GM10266 (cell line): Measurements from ENCODE around the gene KLHL13.

Experiments
- DNase-seq: peaks from one replicate; pipeline ENCODE4 v3.0.0; 2012; ENCODE audit errors: extremely low spot score
- TF ChIP-seq, protein P1 (sequence below): IDR thresholded peaks from 2 replicates; pipeline ENCODE4 v1.5.1; 2012; ENCODE audit warnings: mild to moderate bottlenecking, low read depth; ENCODE audit not compliant: control insufficient read depth, insufficient read depth; ENCODE audit errors: missing control alignments

KLHL13 gene

DNA sequence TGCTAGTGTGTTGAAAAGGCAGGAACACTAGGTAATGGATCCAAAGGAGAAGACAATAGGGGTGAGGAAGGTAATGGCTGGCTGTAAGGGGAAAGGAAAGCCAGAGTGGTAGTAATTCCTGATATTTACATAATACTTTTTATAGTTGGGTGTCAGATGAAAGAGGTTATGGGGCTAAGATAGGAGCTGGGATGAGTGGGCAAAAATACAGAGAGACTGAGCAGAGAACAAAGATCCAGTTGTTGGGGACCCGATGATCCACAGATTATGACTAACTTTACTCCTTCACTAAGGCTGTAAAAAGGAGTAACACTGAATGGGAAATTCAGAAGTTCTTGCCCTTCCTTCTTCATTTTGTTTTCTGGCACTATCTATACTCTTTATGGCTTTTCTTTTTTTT lies 138.2 kb downstream of the KLHL13 start:
- TF ChIP-seq, protein P1, sequence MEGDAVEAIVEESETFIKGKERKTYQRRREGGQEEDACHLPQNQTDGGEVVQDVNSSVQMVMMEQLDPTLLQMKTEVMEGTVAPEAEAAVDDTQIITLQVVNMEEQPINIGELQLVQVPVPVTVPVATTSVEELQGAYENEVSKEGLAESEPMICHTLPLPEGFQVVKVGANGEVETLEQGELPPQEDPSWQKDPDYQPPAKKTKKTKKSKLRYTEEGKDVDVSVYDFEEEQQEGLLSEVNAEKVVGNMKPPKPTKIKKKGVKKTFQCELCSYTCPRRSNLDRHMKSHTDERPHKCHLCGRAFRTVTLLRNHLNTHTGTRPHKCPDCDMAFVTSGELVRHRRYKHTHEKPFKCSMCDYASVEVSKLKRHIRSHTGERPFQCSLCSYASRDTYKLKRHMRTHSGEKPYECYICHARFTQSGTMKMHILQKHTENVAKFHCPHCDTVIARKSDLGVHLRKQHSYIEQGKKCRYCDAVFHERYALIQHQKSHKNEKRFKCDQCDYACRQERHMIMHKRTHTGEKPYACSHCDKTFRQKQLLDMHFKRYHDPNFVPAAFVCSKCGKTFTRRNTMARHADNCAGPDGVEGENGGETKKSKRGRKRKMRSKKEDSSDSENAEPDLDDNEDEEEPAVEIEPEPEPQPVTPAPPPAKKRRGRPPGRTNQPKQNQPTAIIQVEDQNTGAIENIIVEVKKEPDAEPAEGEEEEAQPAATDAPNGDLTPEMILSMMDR, result no peak
- no peak for DNase-seq

DNA sequence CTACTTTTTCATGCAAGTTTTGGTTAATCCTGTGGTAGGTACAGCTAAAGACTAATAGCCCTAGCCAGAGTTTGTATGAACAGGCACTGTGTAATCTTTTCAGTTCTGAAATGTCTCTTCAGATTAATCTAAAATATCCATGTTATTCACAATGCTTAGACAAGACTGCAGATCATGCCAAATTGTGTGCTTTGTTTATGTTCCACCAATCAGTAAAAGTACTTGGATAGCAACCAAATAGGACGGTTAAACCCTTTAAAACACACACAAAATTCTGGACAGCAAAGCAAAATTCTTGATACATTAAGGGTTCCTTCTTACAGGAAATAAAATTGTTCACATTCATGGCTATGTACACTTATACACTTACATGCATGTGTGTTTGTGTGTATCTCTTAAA lies 139.1 kb downstream of the KLHL13 start:
- DNase-seq, result no peak
- TF ChIP-seq, protein P1, result no peak

DNA sequence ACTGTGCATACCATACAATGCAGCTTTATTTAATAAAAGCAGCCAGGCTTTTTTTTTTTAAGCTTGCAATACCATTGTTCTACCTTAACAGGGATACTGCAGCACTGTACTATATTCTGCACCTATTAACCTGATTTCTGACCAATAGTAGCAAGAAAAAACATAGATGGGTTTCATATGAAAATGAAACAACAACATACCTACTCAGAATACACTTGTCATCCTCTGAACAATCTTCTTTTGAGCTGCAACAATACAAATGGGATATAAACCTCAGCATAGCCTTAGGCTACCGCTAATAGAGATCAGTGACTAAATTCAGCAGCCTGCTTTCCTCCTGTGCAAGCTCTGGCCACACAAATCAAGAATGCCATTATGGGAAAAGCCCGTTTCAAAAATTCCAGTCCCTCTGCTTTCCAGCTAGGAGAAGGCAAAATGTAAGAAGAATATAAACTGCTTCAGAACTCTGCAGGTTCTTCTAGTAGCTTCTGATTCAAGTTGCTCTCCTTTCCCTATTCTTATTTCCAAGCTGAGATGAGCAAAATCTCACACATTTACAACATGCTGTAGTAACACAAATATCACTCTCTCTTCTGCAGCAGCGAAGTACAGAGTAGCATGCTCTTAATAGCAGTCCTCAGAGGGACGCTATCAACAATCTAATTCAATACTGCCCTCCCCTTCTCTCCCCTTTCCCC lies 143.4 kb downstream of the KLHL13 start:
- DNase-seq, result no peak

DNA sequence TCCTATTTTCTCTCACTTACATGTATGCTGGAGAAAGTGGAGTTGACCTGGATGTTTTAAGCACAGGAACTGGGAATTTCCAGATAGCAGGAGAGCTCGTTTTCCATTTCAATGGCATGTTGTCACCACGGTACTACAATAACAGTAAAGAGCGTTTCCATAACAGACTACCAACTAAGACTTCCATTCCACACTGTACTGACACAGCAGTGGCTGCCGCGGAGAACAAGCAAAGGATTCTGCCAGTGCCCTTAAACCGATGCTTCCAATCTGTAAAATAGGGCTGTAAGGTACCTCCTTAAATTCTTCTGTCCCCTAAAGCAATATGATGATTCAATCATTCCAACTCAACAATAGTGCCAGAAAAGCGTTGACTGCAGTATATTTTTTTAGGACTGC lies 143.9 kb downstream of the KLHL13 start:
- TF ChIP-seq, protein P1, result no peak
- no peak for DNase-seq

More for the DNA sequence above, 143.4 kb downstream of the KLHL13 start:
- TF ChIP-seq, protein P1, result no peak

DNA sequence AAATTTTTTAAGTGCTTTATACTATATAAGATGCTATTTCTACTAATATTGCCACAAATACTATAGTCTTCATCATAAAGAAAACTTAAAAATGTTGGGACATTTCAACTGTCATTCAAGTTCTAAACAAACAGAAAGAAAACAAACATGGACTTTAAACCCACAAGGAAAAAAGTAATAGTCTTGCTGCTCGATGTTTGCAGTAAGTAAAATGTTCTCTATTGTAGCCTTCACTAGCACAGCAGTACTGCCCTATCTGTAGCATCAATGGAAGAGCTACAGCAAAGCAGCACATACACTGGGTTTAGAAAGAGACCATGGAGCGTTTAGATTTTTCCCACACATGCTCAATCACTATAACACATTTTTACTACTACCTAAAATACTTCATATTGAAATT lies 146.8 kb downstream of the KLHL13 start:
- DNase-seq, result no peak
- TF ChIP-seq, protein P1, result no peak

DNA sequence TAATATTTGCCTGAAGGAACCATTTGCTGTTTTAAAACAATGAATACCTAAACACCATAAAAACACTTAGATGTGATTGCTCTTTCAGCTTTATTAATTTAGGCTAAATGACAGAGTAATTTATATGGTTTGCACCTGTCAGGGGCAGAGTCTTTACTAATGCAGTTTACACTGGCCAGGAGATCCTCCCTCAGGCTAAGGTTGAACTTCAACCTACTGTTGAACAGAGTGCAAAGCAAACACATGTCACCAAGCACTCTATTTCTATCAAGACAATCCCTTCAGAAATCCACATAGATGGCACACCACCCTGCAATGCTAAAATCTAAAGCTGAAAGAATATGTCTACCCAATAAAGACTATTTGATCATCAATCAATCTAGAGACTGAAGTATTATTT lies 147.3 kb downstream of the KLHL13 start:
- TF ChIP-seq, protein P1, result no peak
- no peak for DNase-seq

DNA sequence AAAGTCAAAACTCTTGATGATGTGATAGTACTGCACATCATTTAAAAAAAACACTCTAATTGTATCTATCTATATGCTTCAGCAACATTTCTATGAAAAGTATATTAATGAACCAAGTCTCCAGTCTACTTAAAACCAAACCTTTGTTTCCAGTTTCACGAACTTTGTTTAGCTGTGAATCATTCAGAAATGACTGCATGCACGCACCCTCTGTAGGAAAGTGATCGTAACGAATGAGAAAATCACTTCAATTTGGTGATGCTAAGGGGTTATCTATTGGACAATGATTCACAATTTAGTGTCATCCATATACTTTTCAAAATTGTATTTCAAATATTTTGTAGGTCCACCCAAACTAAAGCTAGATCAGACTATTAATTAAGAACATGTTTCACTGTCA lies 157.6 kb downstream of the KLHL13 start:
- TF ChIP-seq, protein P1, result no peak
- no peak for DNase-seq
